Astrocyte of the cerebellum (primary cell): Measurements from ENCODE around the gene OSTF1.

Experiments used
- DNase-seq: peaks from one replicate; pipeline ENCODE4 v3.0.0-alpha.2; 2011; ENCODE audit warnings: low read depth
- H3K4me3 ChIP-seq: 2 replicates; pipeline ENCODE4 v1.5.1; 2011; ENCODE audit warnings: mild to moderate bottlenecking, low read depth, low read length, moderate library complexity
- in situ Hi-C: cut with HindIII; loops from 2 replicates; pipeline ENCODE4 v1.10.0; 2017; ENCODE audit warnings: low sequenced_read_pairs
- TF ChIP-seq, protein P1 (sequence below): IDR thresholded peaks from 2 replicates; pipeline ENCODE4 v1.5.1; 2012; ENCODE audit warnings: low read length, low read depth, moderate library complexity, mild to moderate bottlenecking; ENCODE audit errors: missing control alignments

The OSTF1 gene

DNA sequence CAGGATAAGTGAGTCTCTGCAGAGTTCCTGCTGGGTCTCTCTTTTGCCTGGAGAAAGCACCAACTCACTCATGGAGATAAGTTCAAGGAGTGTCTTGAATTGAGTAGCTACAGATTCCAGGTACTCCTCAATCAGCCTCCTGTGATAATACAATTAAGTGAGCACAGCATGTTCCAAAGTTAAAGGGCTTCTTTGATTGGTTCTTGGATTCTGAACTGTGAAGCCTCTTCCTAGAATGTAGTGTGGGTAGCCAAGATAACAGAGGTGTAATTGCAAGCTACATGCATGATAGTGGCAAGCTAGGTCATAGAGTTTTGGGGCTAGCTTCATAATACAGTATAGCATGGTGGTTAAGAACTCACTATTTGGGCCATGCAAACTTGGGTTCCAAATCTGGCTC, 37.0 kb upstream of the OSTF1 start:
- no peak for DNase-seq
- in situ Hi-C loops: loop anchor here (25.0 kb wide), 1 partner anchor 239 kb away; no protein-coding TSS in a partner anchor
- TF ChIP-seq, protein P1, sequence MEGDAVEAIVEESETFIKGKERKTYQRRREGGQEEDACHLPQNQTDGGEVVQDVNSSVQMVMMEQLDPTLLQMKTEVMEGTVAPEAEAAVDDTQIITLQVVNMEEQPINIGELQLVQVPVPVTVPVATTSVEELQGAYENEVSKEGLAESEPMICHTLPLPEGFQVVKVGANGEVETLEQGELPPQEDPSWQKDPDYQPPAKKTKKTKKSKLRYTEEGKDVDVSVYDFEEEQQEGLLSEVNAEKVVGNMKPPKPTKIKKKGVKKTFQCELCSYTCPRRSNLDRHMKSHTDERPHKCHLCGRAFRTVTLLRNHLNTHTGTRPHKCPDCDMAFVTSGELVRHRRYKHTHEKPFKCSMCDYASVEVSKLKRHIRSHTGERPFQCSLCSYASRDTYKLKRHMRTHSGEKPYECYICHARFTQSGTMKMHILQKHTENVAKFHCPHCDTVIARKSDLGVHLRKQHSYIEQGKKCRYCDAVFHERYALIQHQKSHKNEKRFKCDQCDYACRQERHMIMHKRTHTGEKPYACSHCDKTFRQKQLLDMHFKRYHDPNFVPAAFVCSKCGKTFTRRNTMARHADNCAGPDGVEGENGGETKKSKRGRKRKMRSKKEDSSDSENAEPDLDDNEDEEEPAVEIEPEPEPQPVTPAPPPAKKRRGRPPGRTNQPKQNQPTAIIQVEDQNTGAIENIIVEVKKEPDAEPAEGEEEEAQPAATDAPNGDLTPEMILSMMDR: no peak

DNA sequence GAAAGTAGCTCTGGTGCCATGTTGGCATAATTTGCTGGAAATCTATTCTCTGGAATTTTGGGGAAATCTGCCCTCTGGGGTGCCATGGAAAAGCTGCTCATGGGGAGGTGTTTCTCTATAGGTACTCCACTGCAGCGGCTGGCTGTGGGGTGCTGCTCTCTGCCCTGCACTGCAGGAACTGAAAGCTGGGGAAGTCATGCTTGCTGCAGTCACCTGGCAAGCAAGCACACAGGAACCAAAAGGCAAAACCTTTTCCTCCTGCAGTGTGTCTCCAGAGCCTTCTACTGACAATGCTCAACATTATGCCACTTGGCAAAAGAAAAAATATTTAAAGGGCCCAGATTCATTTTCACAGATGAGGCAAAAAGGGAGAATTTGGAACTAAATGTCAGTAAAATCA, 34.4 kb upstream of the OSTF1 start:
- TF ChIP-seq, protein P1: no peak
- no peak for DNase-seq

More for the DNA sequence above, 37.0 kb upstream of the OSTF1 start:
- H3K4me3 ChIP-seq: no peak overlapping the region

DNA sequence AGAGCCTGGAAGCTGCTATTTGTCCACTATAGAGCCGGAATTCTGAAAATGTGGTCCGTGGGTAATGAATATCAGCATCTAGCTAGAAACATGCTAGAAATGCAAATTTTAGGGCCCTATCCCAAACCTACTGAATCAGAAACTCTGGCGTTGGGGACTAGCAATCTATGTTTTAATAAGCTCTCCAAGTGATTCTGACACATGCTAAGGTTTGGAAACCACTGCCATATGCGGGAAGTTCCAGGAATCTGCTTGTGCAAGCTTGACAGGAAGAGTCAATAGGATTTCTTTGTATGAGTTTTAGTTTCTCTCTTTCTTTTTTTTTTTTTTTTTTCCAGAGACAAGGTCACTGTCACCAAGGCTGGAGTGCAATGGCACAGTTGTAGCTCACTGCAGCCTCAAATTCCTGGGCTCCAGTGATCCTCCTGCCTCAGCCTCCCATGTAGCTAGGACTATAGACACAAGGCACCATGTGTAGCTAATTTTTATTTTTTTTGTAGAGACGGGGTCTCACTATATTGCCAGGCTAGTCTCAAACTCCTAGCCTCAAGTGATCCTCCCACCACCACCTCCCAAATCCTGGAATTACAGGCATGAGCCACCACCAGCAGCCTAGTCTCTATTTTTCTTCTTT, 33.8 kb upstream of the OSTF1 start:
- DNase-seq: no peak
- in situ Hi-C loops: loop anchor here (25.0 kb wide), 1 partner anchor 242 kb away; no protein-coding TSS in a partner anchor
- TF ChIP-seq, protein P1: no peak
- no peak overlapping the region for H3K4me3 ChIP-seq

More for the DNA sequence above, 34.4 kb upstream of the OSTF1 start:
- no peak overlapping the region for H3K4me3 ChIP-seq
- in situ Hi-C loops: loop anchor here (25.0 kb wide), 1 partner anchor 242 kb away; no protein-coding TSS in a partner anchor

DNA sequence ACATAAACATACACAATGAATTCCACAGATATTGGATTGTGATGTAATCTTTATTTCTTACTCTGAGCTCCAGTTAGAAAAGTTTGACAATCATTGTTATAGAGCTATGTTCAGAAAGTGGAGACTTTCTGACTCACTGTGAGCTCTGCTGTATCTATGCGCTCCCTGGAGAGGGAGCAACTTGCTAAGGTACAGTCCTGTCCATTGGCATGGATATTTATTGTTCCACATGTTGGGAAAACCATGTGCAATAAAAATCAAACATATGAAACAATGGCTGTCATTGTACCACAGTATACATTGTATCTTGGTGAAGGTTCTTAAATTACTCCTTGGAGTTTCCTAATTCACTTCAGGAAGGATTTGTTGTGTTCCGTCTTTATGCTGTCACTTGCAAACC, 27.1 kb upstream of the OSTF1 start:
- no peak overlapping the region for H3K4me3 ChIP-seq
- TF ChIP-seq, protein P1: no peak
- in situ Hi-C loops: loop anchor here (25.0 kb wide), 1 partner anchor 249 kb away; no protein-coding TSS in a partner anchor
- DNase-seq: no peak

DNA sequence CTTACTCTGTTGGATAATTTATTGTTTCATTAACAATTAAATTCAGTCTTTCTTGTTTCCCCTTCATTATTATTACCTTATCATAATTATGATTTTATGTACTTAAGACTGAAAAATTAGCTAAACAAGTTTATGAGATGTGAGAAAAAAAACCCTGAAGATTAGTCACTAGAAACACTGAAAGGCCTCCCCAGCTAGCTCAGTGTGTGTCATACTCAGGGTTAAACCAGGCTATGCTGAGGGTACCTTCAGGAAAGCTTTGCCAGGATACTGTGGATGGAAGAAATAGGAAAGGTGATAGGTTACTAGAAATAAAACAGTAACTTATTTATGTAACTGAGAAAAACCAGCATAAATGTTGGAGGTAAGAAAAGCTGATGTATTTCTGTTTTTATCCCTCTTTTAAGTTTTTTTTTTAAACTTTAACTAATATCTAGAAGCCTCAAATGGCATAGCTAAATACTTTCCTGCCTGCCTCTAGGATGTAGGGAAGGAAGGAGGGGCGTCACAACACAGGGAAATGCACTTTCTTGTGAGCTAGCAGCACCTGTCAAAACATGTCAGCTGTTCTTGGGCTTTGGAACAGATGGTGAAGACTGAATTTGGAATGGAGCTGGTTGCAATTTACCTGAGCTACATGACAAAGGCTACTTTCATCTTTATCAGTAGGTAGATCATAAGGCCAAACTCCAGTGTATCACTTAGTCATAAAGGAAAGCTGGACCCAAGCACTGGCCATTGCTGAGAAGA, 24.6 kb upstream of the OSTF1 start:
- TF ChIP-seq, protein P1: no peak
- DNase-seq: no peak
- in situ Hi-C loops: loop anchor here (25.0 kb wide), 1 partner anchor 251 kb away; no protein-coding TSS in a partner anchor
- no peak overlapping the region for H3K4me3 ChIP-seq

DNA sequence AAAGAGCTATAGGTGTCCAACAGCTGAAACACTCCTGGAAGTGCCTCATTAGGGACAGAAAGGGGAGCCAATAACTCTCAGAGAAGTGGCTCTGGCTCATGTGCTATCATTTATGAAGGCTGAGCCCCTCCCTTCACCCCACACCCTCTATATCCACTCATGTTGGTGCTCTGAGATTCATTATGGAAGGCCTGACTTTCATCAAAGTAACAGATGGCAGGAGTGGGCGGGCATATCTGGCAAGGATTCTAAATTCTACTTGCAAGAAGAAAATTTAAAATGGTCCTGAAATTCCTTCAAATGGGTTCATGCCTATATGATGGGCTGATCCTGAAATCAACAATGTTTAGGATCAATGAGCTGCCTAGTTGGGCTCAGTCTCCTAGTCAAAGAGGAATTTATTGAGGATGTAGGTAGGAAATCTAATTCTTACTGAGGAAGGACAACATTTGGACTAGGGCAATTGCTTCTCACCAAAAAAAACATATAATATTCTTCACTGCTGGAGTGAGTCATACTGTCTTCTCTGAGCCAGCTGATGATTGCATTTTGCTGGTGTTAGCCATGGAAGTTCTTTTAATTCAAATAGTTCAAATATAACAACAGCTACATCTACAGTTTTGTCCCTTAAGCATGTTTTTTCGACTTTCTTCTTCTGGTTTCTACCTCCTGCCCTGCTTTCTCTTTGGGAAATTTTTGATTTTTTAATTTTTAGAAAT, 23.8 kb upstream of the OSTF1 start:
- DNase-seq: no peak
- in situ Hi-C loops: loop anchor here (25.0 kb wide), 1 partner anchor 252 kb away; no protein-coding TSS in a partner anchor
- TF ChIP-seq, protein P1: no peak
- H3K4me3 ChIP-seq: no peak overlapping the region
